H1 (cell line): ENCODE data around the gene LIMK1. TPM values are rescaled to one million over a fixed set of nuclear protein-coding genes. Genes with fewer than 3 reads are reported as not detected.

ENCODE experiments used
- CTCF ChIA-PET: fragments of 300-600 bp; sonication (Branson Sonifier 250); formaldehyde crosslinking; loops from one replicate; lab custom pipeline; 2021; ENCODE audit not compliant: partially characterized antibody; lab: Charles Lee
- POLR2A ChIA-PET: fragments of 300-600 bp; sonication (Branson Sonifier 250); formaldehyde crosslinking; loops from one replicate; lab custom pipeline; 2021; ENCODE audit warnings: inconsistent platforms; ENCODE audit not compliant: partially characterized antibody; lab: Charles Lee
- DNase-seq, 2 experiments: peaks; one replicate each; pipeline versions ENCODE4 v3.0.0 to v3.0.0-alpha.2; 2010 to 2022; ENCODE audit warnings: low spot score in 2 of 2, low read depth in 1 of 2, mixed read lengths in 1 of 2
- FAIRE-seq: peaks from 2 replicates; lab custom pipeline; 2011; peaks lifted over from hg19 to GRCh38; lab: Jason Lieb, UNC
- H2AFZ ChIP-seq: 2 replicates; pipeline ENCODE4 v1.8.1; 2012; ENCODE audit warnings: low read length, inconsistent platforms
- H2AK5ac ChIP-seq: 2 replicates; pipeline ENCODE4 v1.6.1; 2013; ENCODE audit warnings: low read depth, low read length
- H2BK120ac ChIP-seq: replicated peaks from 2 replicates; pipeline ENCODE3; 2013; ENCODE audit warnings: low read depth, low read length, inconsistent platforms
- H2BK12ac ChIP-seq: 2 replicates; pipeline ENCODE4 v1.6.1; 2013; ENCODE audit warnings: low read depth, low read length
- H2BK15ac ChIP-seq: 2 replicates; pipeline ENCODE4 v1.6.1; 2013; ENCODE audit warnings: low read length
- H2BK20ac ChIP-seq: 2 replicates; pipeline ENCODE4 v1.6.1; 2013; ENCODE audit warnings: low read length
- H2BK5ac ChIP-seq: 2 replicates; pipeline ENCODE4 v1.6.1; 2013; ENCODE audit warnings: low read depth, low read length
- H3K14ac ChIP-seq: 2 replicates; pipeline ENCODE4 v1.6.1; 2013; ENCODE audit warnings: inconsistent platforms; ENCODE audit not compliant: insufficient read length
- H3K18ac ChIP-seq: 2 replicates; pipeline ENCODE4 v1.6.1; 2013; ENCODE audit warnings: low read length; ENCODE audit errors: extremely low read depth
- H3K23ac ChIP-seq: 2 replicates; pipeline ENCODE4 v1.6.1; 2013; ENCODE audit warnings: inconsistent platforms; ENCODE audit not compliant: insufficient read length
- H3K23me2 ChIP-seq: 2 replicates; pipeline ENCODE4 v1.6.1; 2013; ENCODE audit warnings: low read depth, low read length
- H3K27ac ChIP-seq: 2 replicates; pipeline ENCODE4 v1.6.1; 2011; ENCODE audit warnings: low read depth, low read length, inconsistent platforms
- H3K27me3 ChIP-seq, 4 experiments: replicated peaks in 1 of 4; 1 replicate in 1 of 4; 2 replicates in 3 of 4; pipeline versions ENCODE4 v1.6.1 to v1.8.1; 2011 to 2013; ENCODE audit warnings: low read length in 3 of 4, mild to moderate bottlenecking in 3 of 4, inconsistent platforms in 2 of 4, mixed read lengths in 2 of 4, moderate library complexity in 1 of 4; ENCODE audit not compliant: control insufficient read depth in 3 of 4, insufficient read depth in 3 of 4; ENCODE audit errors: extremely low read depth in 1 of 4
- H3K36me3 ChIP-seq, 4 experiments: 2 replicates each; pipeline versions ENCODE4 v1.6.1 to v1.8.1; 2011 to 2013; ENCODE audit warnings: mild to moderate bottlenecking in 4 of 4, low read length in 3 of 4, moderate library complexity in 2 of 4, control low read depth in 1 of 4, inconsistent platforms in 1 of 4; ENCODE audit not compliant: insufficient read depth in 4 of 4, control insufficient read depth in 2 of 4
- H3K4ac ChIP-seq: replicated peaks from 2 replicates; pipeline ENCODE3; 2013; ENCODE audit warnings: low read length, low read depth, mixed read lengths, inconsistent platforms; ENCODE audit not compliant: insufficient read length
- H3K4me1 ChIP-seq, 4 experiments: replicated peaks in 1 of 4; 1 replicate in 1 of 4; 2 replicates in 3 of 4; pipeline versions ENCODE4 v1.6.1 to v1.8.1; 2011 to 2013; ENCODE audit warnings: low read length in 3 of 4, inconsistent platforms in 2 of 4, mixed read lengths in 1 of 4; ENCODE audit not compliant: insufficient read depth in 4 of 4, control insufficient read depth in 3 of 4
- H3K4me2 ChIP-seq, 2 experiments: 2 replicates each; pipeline versions ENCODE4 v1.6.1 to v1.8.1; 2011 to 2013; ENCODE audit warnings: low read depth in 2 of 2, low read length in 2 of 2, control low read depth in 1 of 2, inconsistent platforms in 1 of 2, mild to moderate bottlenecking in 1 of 2; ENCODE audit not compliant: insufficient read depth in 1 of 2
- H3K4me3 ChIP-seq, 4 experiments: fragments of 200-600, 300-600 bp in 1 of 4; sonication (generic), shearing (Covaris generic), sonication (Bioruptor Twin) in 1 of 4; 2 replicates each; pipeline versions ENCODE4 v1.5.1 to v1.8.1; 2011 to 2016; ENCODE audit warnings: low read length in 4 of 4, low read depth in 3 of 4, control low read depth in 2 of 4, inconsistent platforms in 2 of 4, mild to moderate bottlenecking in 2 of 4, mixed read lengths in 1 of 4, moderate library complexity in 1 of 4; ENCODE audit not compliant: insufficient read depth in 2 of 4; ENCODE audit errors: extremely low read depth in 1 of 4
- H3K56ac ChIP-seq: replicated peaks from 2 replicates; pipeline ENCODE3; 2013; ENCODE audit warnings: low read depth, mild to moderate bottlenecking, mixed read lengths, low read length, inconsistent platforms; ENCODE audit not compliant: insufficient read length
- H3K79me1 ChIP-seq: 2 replicates; pipeline ENCODE4 v1.6.1; 2013; ENCODE audit warnings: low read depth, low read length, control low read depth
- H3K79me2 ChIP-seq, 2 experiments: 2 replicates each; pipeline versions ENCODE4 v1.6.1 to v1.8.1; 2012 to 2013; ENCODE audit warnings: low read length in 2 of 2, mild to moderate bottlenecking in 2 of 2, inconsistent platforms in 1 of 2; ENCODE audit not compliant: insufficient read depth in 2 of 2, control insufficient read depth in 1 of 2
- H3K9ac ChIP-seq, 4 experiments: replicated peaks in 1 of 4; 1 replicate in 1 of 4; 2 replicates in 3 of 4; pipeline versions ENCODE4 v1.6.1 to v1.8.1; 2011 to 2013; ENCODE audit warnings: low read depth in 3 of 4, low read length in 3 of 4, control low read depth in 2 of 4, mild to moderate bottlenecking in 2 of 4, moderate library complexity in 2 of 4, inconsistent platforms in 1 of 4; ENCODE audit errors: extremely low read depth in 1 of 4
- H3K9me3 ChIP-seq, 2 experiments: 2 replicates each; pipeline versions ENCODE4 v1.6.1 to v1.8.1; 2012 to 2013; ENCODE audit warnings: mild to moderate bottlenecking in 2 of 2, moderate library complexity in 2 of 2, control low read depth in 1 of 2, inconsistent platforms in 1 of 2, low read depth in 1 of 2, low read length in 1 of 2, mixed read lengths in 1 of 2; ENCODE audit not compliant: insufficient read depth in 2 of 2
- H4K20me1 ChIP-seq, 2 experiments: replicated peaks in 1 of 2; 2 replicates each; pipeline versions ENCODE3 to v1.8.1; 2011 to 2013; ENCODE audit warnings: inconsistent platforms in 2 of 2, low read length in 2 of 2, mild to moderate bottlenecking in 1 of 2; ENCODE audit not compliant: insufficient read depth in 2 of 2, control insufficient read depth in 1 of 2
- H4K5ac ChIP-seq: 2 replicates; pipeline ENCODE4 v1.6.1; 2013; ENCODE audit warnings: low read length, low read depth, mixed read lengths, inconsistent platforms; ENCODE audit not compliant: insufficient read length
- H4K8ac ChIP-seq: 2 replicates; pipeline ENCODE4 v1.8.0; 2013; ENCODE audit warnings: mild to moderate bottlenecking, moderate library complexity, low read length, inconsistent platforms; ENCODE audit not compliant: insufficient read depth; ENCODE audit errors: extremely low read depth
- H4K91ac ChIP-seq: replicated peaks from 2 replicates; pipeline ENCODE3; 2013; ENCODE audit warnings: low read length, mixed read lengths, inconsistent platforms; ENCODE audit not compliant: insufficient read length
- CHD1 ChIP-seq: IDR thresholded peaks from 2 replicates; pipeline ENCODE4 v1.6.1; 2012; ENCODE audit warnings: low read depth, low read length, improper control_type of control experiment
- CTBP2 ChIP-seq: IDR thresholded peaks from 2 replicates; pipeline ENCODE4 v1.7.0; 2011; ENCODE audit warnings: borderline replicate concordance, mild to moderate bottlenecking, moderate library complexity, mixed read lengths, low read length; ENCODE audit not compliant: insufficient read depth, insufficient read length
- WGBS, 2 experiments: shearing (Covaris generic) in 1 of 2; methylation state at CpG; one replicate each; pipeline versions ENCODE4 v1.1.6 to v1.1.7; 2013 to 2015; ENCODE audit warnings: low lambda C conversion rate in 2 of 2, mixed read lengths in 2 of 2, inconsistent platforms in 1 of 2, low coverage in 1 of 2, missing lambda C conversion rate in 1 of 2; ENCODE audit not compliant: insufficient replicate concordance in 2 of 2, insufficient coverage in 1 of 2, insufficient read length in 1 of 2; ENCODE audit errors: extremely low coverage in 1 of 2, missing lambda C conversion rate in 1 of 2; 5-methylcytosine and 5-hydroxymethylcytosine counted together
- polyA plus RNA-seq, 7 experiments: library from polyadenylated mRNA; depleted of rRNA in 3 of 7; stranded (reverse) in 5 of 7; unstranded in 2 of 7; fragments of >200 nt in 5 of 7; fragments of 200-250 nt in 2 of 7; gene quantifications; 1 replicate in 5 of 7; 2 replicates in 1 of 7; 4 replicates in 1 of 7; pipeline versions ENCODE4 v1.2.1 to v1.2.3, GENCODE V29; 2011 to 2013; ENCODE audit warnings: missing spikeins in 2 of 7, mixed read lengths in 2 of 7
- total RNA-seq: library from RNA; stranded (reverse); fragmentation: NEBNext Ultra II Directional; extraction: Animal tissue kit (Norgen Biotek cat#: 25700); gene quantifications from 2 replicates; pipeline ENCODE4 v1.2.1, GENCODE V29; 2021
- TF ChIP-seq, protein P1 (sequence below): IDR thresholded peaks from 2 replicates; pipeline ENCODE4 v1.6.1; 2011; ENCODE audit warnings: low read depth, mild to moderate bottlenecking, low read length; ENCODE audit not compliant: insufficient read depth

The LIMK1 gene
- total and polyA plus RNA-seq, 2 of the 8 experiments (the other 6 are each of a cell fraction or from before 2014, with no cell fraction given) = 93.5 to 108 TPM

DNA sequence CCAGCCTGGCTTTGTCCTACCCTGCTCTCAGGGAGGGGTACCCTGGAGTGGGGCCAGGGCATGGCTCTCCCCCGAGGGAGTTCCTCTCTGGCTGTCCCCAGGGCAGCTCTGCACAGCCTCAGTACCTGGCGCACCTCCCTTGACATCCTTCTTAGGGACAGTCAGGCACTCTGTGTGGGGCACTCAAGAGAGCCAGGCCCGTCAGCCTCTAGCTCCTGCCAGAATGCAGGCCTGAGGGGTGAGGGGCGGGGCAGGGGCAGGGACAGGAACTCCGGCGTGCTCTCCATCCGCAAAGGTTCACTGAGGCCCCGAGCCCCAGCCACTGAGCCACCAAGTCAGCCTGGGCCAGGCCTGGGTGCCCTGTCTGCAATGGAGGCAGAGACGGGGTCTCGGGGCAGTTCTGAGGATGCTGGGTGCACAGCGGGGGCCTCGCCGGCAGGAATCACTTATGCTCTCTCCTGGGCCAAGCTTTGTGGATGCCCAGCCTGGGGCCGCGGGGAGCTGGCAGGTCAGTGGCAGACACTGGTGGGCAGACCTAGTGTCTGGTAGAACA is 10.1 kb downstream of the LIMK1 start:
- Histone ChIP-seq H3K4me1 (peaks cover 8 to 31% (median 26%) of the 10 kb centered on the region in 4 experiments), H3K9me3 (peaks cover 3 to 10% of the 10 kb centered on the region in 2 experiments), H3K4me2 (peak overlapping the region; percentile 65 to 73), H4K20me1 (peaks cover 0 to 12% of the 10 kb centered on the region in 2 experiments), H3K14ac (no peak overlapping the region), H3K36me3 (peaks cover 6 to 22% (median 14%) of the 10 kb centered on the region in 4 experiments), H2BK12ac (peak overlapping the region; percentile 86; the same call in 1 of the 2 replicates), H3K56ac (no peak overlapping the region), H3K79me2 (peaks cover 0 to 5% of the 10 kb centered on the region in 2 experiments; a peak in 1 of 4 replicates), H2BK15ac (peak overlapping the region; percentile 72; the same call in 1 of the 2 replicates), H2AK5ac (peak overlapping the region; percentile 82; the same call in 1 of the 2 replicates), H3K23ac (no peak overlapping the region), H2AFZ (no peak overlapping the region), H3K27ac (peak overlapping the region; percentile 52; the same call in 1 of the 2 replicates), H4K91ac (peak overlapping the region; percentile 91), H3K4ac (peak overlapping the region; percentile 84), H3K23me2 (no peaks in the 10 kb centered on the region; the same call in 1 of the 2 replicates), H3K9ac (no peak overlapping the region), H2BK5ac (peak overlapping the region; percentile 93; the same call in 1 of the 2 replicates), H4K8ac (no peak overlapping the region), H4K5ac (no peak overlapping the region)
- CTCF ChIA-PET = interaction anchor here (0.6 to 2.6 kb wide), 5 partner anchors 10 to 113 kb away, joined by 3 to 10 read pairs (median 3); partner anchors contain the start of gene LIMK1
- WGBS, 2 experiments = 54% methylated on average over 10 of the region's 15 CpGs; no CpG with 5 or more reads in 1 of the 2 experiments
- no peak for FAIRE-seq
- TF ChIP-seq CTBP2 = peak; percentile 11
- no peak for TF ChIP-seq CHD1
- TF ChIP-seq, protein P1, sequence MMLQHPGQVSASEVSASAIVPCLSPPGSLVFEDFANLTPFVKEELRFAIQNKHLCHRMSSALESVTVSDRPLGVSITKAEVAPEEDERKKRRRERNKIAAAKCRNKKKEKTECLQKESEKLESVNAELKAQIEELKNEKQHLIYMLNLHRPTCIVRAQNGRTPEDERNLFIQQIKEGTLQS = no peak
- TF ChIP-seq, all 59 proteins: peak for 1
- peak overlapping the region; percentile 80; the same call in 1 of the 2 replicates for H2BK20ac ChIP-seq
- POLR2A ChIA-PET = interaction anchor here (0.9 to 2.1 kb wide), 6 partner anchors 9 to 89 kb away, joined by 3 to 14 read pairs (median 3); partner anchors contain the start of genes EIF4H and LIMK1
- no peak overlapping the region for H2BK120ac ChIP-seq
- H3K27me3 ChIP-seq = no peaks in the 10 kb centered on the region
- H3K18ac ChIP-seq = peak overlapping the region; percentile 98
- DNase-seq = peak in 1 of 2 experiments; percentile 71
- peaks cover 5% of the 10 kb centered on the region for H3K79me1 ChIP-seq
- peak overlapping the region; percentile 1 to 51 (median 20); a peak in 5 of 8 replicates for H3K4me3 ChIP-seq
